Thyroid gland (tissue), 4 donors: ENCODE results near the gene KCNMA1.

Experiments used
- POLR2A ChIP-seq, 2 donors: fragments of 450-650 bp; IDR thresholded peaks; one replicate each; pipeline ENCODE4 v1.6.1; 2017; ENCODE audit warnings: antibody characterized with exemption in 2 of 2, mild to moderate bottlenecking in 2 of 2, moderate library complexity in 1 of 2
- TF ChIP-seq, protein P1 (sequence below), 6 experiments: fragments of 200-600 bp in 3 of 6; fragments of 450-650 bp in 3 of 6; sonication (generic) in 3 of 6; IDR thresholded peaks; one replicate each; pipeline ENCODE4 v1.5.1; 2016 to 2019; ENCODE audit warnings: antibody characterized with exemption in 6 of 6, mild to moderate bottlenecking in 2 of 6, inconsistent platforms in 1 of 6, moderate library complexity in 1 of 6

DNA sequence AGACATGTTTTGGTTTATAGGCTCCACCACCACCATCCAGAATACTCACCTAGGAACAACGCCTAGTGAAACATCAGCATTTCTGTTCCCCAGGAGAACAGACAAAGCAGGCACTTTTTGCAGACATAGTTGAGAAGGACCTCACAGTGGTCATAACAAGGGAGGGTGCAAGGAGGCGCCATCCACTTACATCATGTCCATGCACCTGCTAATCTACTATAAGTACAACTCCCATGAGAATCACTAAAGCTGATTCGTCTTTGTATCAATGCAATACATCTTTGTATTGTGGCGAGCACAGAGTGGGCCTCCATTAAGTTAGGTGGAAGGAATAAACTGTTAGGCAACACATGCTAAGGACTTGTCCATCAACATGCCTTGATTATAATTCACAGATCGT lies 207.1 kb downstream of the KCNMA1 start:
- TF ChIP-seq, protein P1, sequence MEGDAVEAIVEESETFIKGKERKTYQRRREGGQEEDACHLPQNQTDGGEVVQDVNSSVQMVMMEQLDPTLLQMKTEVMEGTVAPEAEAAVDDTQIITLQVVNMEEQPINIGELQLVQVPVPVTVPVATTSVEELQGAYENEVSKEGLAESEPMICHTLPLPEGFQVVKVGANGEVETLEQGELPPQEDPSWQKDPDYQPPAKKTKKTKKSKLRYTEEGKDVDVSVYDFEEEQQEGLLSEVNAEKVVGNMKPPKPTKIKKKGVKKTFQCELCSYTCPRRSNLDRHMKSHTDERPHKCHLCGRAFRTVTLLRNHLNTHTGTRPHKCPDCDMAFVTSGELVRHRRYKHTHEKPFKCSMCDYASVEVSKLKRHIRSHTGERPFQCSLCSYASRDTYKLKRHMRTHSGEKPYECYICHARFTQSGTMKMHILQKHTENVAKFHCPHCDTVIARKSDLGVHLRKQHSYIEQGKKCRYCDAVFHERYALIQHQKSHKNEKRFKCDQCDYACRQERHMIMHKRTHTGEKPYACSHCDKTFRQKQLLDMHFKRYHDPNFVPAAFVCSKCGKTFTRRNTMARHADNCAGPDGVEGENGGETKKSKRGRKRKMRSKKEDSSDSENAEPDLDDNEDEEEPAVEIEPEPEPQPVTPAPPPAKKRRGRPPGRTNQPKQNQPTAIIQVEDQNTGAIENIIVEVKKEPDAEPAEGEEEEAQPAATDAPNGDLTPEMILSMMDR (IDR thresholded peaks at IDR 0.05): no peak
- TF ChIP-seq POLR2A (IDR thresholded peaks at IDR 0.05): no peak
